Lung (tissue), 12 donors: Measurements from ENCODE around the gene DAPK2. TPM values are rescaled to one million over a fixed set of nuclear protein-coding genes. Genes with fewer than 3 reads are reported as not detected.
A peak's percentile ranks its signal among the peaks of the same experiment; 100 is the strongest.

Experiments used
- ATAC-seq: fragments of 200-7000 bp; cut with Tn5 transposase; one replicate; pipeline ENCODE4 v1.9.1; 2020; ENCODE audit warnings: moderate number of reproducible peaks; ENCODE audit not compliant: insufficient read depth, low FRiP score
- DNase-seq, 3 donors: peaks; one replicate each; pipeline ENCODE4 v3.0.0-alpha.2; 2013 to 2017
- H3K27ac ChIP-seq, 2 donors: one replicate each; pipeline ENCODE4 v1.5.1; 2013; ENCODE audit warnings: mild to moderate bottlenecking in 2 of 2, moderate library complexity in 2 of 2, control low read depth in 1 of 2, inconsistent platforms in 1 of 2, low read depth in 1 of 2, low read length in 1 of 2
- H3K27me3 ChIP-seq, 3 donors: one replicate each; pipeline ENCODE4 v1.5.1; 2013; ENCODE audit warnings: low read length in 2 of 3; ENCODE audit not compliant: control insufficient read depth in 3 of 3, insufficient read depth in 3 of 3
- H3K36me3 ChIP-seq, 4 donors: one replicate each; pipeline ENCODE4 v1.5.1; 2013; ENCODE audit warnings: low read length in 4 of 4, mild to moderate bottlenecking in 1 of 4, moderate library complexity in 1 of 4; ENCODE audit not compliant: control insufficient read depth in 4 of 4, insufficient read depth in 4 of 4
- H3K4me1 ChIP-seq, 5 donors: one replicate each; pipeline ENCODE4 v1.5.1; 2013; ENCODE audit warnings: low read length in 5 of 5, mild to moderate bottlenecking in 2 of 5, moderate library complexity in 1 of 5; ENCODE audit not compliant: control insufficient read depth in 5 of 5, insufficient read depth in 5 of 5
- H3K4me3 ChIP-seq: one replicate; pipeline ENCODE4 v1.5.1; 2013; ENCODE audit warnings: mild to moderate bottlenecking, control low read depth, moderate library complexity
- H3K9ac ChIP-seq, 2 donors: one replicate each; pipeline ENCODE4 v1.5.1; 2013; ENCODE audit warnings: low read length in 2 of 2, control low read depth in 1 of 2; ENCODE audit not compliant: insufficient read depth in 1 of 2
- H3K9me3 ChIP-seq, 4 donors: one replicate each; pipeline ENCODE4 v1.5.1; 2013; ENCODE audit warnings: low read length in 3 of 4, mild to moderate bottlenecking in 1 of 4, moderate library complexity in 1 of 4; ENCODE audit not compliant: control insufficient read depth in 4 of 4, insufficient read depth in 3 of 4
- WGBS, 2 donors: extraction: QIAGEN DNeasy Blood & Tissue Kit; methylation state at CpG; one replicate each; pipeline ENCODE4 v1.1.7; 2013; 5-methylcytosine and 5-hydroxymethylcytosine counted together
- polyA plus RNA-seq, 2 donors: library from polyadenylated mRNA; stranded (reverse); fragments of 200-250 nt; gene quantifications; one replicate each; pipeline ENCODE4 v1.2.1, GENCODE V29; 2013
- total RNA-seq, 2 donors: library from RNA; depleted of rRNA in 1 of 2; stranded (reverse); fragments of >200 nt in 1 of 2; gene quantifications; one replicate each; pipeline ENCODE4 v1.2.1, GENCODE V29; 2014 to 2021
- TF ChIP-seq, protein P1 (sequence below): IDR thresholded peaks from 2 replicates; pipeline ENCODE4 v1.5.1; 2012; ENCODE audit warnings: mild to moderate bottlenecking; ENCODE audit errors: control extremely low read depth, extremely low read depth
- donor health status: control.
- donor health status: control.
- donor health status: Bipolar disorder and iron deficiency.
- donor health status: healthy.
- donor health status: DM: yes; HTN: yes; CAD: no.

Gene DAPK2
- total and polyA plus RNA-seq, 4 donors = 20.5 to 59.0 (median 49.1) TPM

DNA sequence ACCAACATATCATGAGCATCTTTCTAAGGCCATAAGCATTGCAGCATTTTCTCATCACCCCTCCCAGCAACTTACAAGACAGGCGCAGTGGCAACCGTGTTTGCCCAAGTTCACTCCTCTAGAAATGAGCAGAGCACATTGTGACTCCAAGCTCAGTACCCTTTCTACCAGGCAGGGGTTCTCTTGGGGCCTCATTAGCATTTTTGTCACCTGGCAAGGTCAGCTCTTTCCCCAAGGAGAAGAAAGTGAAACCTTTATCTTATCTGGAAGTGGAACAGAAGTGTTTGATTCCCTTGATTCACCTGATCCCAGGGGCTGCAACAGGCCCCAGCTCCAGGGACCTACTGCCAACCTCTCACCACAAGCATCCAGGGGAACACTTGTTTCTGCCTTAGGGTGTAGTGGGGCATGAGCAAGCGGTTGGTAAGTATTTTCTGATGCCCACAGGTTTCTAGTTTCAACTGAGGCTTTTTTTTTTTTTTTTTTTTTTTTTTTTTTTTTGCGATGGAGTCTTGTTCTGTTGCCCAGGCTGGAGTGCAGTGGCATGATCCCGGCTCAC is 168.5 kb downstream of the DAPK2 start:
- Histone ChIP-seq H3K36me3 (no peaks in the 10 kb centered on the region), H3K4me3 (no peak overlapping the region), H3K9ac (no peak overlapping the region), H3K4me1 (no peaks in the 10 kb centered on the region), H3K27ac (no peak overlapping the region), H3K27me3 (no peaks in the 10 kb centered on the region), H3K9me3 (peaks cover 0 to 2% (median 0%) of the 10 kb centered on the region in 4 donors)
- peak; percentile 17 for ATAC-seq
- peak in 1 of 3 donors; percentile 49 for DNase-seq
- WGBS, 2 donors = 75 to 90% methylated on average over 5 of the region's 5 CpGs
- TF ChIP-seq, protein P1, sequence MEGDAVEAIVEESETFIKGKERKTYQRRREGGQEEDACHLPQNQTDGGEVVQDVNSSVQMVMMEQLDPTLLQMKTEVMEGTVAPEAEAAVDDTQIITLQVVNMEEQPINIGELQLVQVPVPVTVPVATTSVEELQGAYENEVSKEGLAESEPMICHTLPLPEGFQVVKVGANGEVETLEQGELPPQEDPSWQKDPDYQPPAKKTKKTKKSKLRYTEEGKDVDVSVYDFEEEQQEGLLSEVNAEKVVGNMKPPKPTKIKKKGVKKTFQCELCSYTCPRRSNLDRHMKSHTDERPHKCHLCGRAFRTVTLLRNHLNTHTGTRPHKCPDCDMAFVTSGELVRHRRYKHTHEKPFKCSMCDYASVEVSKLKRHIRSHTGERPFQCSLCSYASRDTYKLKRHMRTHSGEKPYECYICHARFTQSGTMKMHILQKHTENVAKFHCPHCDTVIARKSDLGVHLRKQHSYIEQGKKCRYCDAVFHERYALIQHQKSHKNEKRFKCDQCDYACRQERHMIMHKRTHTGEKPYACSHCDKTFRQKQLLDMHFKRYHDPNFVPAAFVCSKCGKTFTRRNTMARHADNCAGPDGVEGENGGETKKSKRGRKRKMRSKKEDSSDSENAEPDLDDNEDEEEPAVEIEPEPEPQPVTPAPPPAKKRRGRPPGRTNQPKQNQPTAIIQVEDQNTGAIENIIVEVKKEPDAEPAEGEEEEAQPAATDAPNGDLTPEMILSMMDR = no peak

DNA sequence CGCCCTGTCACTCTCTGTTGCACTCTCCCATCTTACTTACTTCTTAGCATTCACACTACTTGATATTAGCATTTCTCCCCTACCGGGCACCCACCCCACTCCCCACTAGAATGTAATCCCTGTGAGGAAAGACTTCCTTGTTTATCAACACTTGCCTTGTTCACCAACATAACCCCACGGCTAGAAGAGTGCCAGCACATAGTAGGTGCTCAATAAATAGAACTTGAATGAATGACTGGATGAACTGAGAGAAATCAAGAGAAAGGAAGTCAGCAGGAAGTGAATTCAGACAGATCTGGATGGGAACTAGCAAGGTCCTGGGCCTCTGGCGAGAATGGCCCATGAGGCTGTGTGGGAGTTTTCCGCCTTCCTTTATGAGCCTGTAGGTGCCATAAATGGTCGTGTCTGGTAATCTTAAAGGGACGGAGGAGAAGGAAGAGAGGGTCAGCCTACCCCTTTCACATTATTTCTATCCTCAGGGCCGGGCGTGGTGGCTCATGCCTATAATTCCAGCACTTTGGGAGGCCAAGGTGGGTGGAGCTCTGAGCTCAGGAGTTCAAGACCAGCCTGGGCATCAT is 170.1 kb downstream of the DAPK2 start:
- DNase-seq = no peak
- no peak overlapping the region for H3K9ac ChIP-seq
- H3K4me1 ChIP-seq = no peaks in the 10 kb centered on the region
- H3K4me3 ChIP-seq = no peak overlapping the region
- H3K27me3 ChIP-seq = no peaks in the 10 kb centered on the region
- TF ChIP-seq, protein P1 = no peak
- no peak for ATAC-seq
- WGBS, 2 donors = 68 to 83% methylated on average over 9 of the region's 9 CpGs
- peaks cover 0 to 4% (median 0%) of the 10 kb centered on the region in 4 donors for H3K9me3 ChIP-seq
- no peaks in the 10 kb centered on the region for H3K36me3 ChIP-seq
- no peak overlapping the region for H3K27ac ChIP-seq

DNA sequence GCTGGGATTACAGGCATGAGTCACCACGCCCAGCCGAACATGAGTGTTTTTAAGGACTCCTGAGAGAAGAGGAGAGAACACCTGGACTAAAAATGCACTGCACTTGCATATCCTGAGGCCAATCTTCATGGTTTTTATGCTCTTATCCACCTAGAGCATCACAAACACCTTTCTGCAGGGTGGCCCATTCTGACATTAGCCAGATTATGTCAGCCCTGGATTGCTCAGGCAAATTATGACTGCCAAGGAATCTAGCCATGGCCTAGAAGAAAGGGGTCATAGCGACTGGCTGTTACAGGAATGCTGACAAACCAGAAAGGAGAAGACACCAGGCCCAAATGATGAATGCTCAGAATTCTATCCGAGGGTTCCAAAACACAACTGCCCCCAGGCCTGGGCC is 171.7 kb downstream of the DAPK2 start:
- Histone ChIP-seq H3K4me3 (no peak overlapping the region), H3K36me3 (no peaks in the 10 kb centered on the region), H3K4me1 (no peaks in the 10 kb centered on the region), H3K27ac (no peak overlapping the region), H3K27me3 (no peaks in the 10 kb centered on the region), H3K9ac (no peak overlapping the region), H3K9me3 (peaks cover 0 to 4% (median 0%) of the 10 kb centered on the region in 4 donors)
- no peak for ATAC-seq
- DNase-seq = no peak
- 65 to 79% methylated on average over 4 of the region's 4 CpGs for WGBS, 2 donors
- TF ChIP-seq, protein P1 = no peak
